Immature natural killer cell (primary cell): Measurements from ENCODE around the gene SLC24A3. TPM values are rescaled to one million over a fixed set of nuclear protein-coding genes. Genes with fewer than 3 reads are reported as not detected.
"Not testable (repeated sequence)": the region's sequence is repeated elsewhere in the genome, so short reads cannot be mapped to it uniquely, and the experiment has no call there.

Experiments
- DNase-seq, 3 donors: peaks; one replicate each; pipeline ENCODE4 v3.0.0; 2022; ENCODE audit warnings: mixed read lengths in 1 of 3
- H3K27ac Mint-ChIP-seq, 6 donors: one replicate each; pipeline ENCODE4 v1.8.0; 2020; ENCODE audit warnings: mixed read lengths in 6 of 6, mild to moderate bottlenecking in 5 of 6, inconsistent platforms in 4 of 6, moderate library complexity in 3 of 6
- H3K27me3 Mint-ChIP-seq, 3 donors: one replicate each; pipeline ENCODE4 v1.8.0; 2020 to 2021; ENCODE audit warnings: low read depth in 3 of 3, mild to moderate bottlenecking in 3 of 3, mixed read lengths in 3 of 3, moderate library complexity in 3 of 3, inconsistent platforms in 1 of 3
- H3K36me3 Mint-ChIP-seq, 3 donors: one replicate each; pipeline ENCODE4 v1.8.0; 2020; ENCODE audit warnings: mixed read lengths in 3 of 3, inconsistent platforms in 2 of 3, mild to moderate bottlenecking in 2 of 3
- H3K4me1 Mint-ChIP-seq, 2 donors: one replicate each; pipeline ENCODE4 v1.8.0; 2020; ENCODE audit warnings: inconsistent platforms in 2 of 2, mild to moderate bottlenecking in 2 of 2, mixed read lengths in 2 of 2, moderate library complexity in 1 of 2
- H3K4me3 Mint-ChIP-seq, 5 donors: one replicate each; pipeline ENCODE4 v1.8.0; 2020; ENCODE audit warnings: mild to moderate bottlenecking in 5 of 5, mixed read lengths in 5 of 5, inconsistent platforms in 3 of 5, moderate library complexity in 3 of 5
- H3K9me3 Mint-ChIP-seq, 6 donors: one replicate each; pipeline ENCODE4 v1.8.0; 2020; ENCODE audit warnings: mild to moderate bottlenecking in 6 of 6, mixed read lengths in 6 of 6, inconsistent platforms in 4 of 6, moderate library complexity in 3 of 6
- polyA plus RNA-seq, 3 donors: library from polyadenylated mRNA; unstranded; fragments of 300-500 nt; fragmentation: Illumina TruSeq; gene quantifications; one replicate each; pipeline ENCODE4 v1.2.3, GENCODE V29; 2021

The SLC24A3 gene
- polyA plus RNA-seq, 3 donors from 2014 or later, result 0.10 TPM; not detected in 2

- H3K4me3 Mint-ChIP-seq, result no peak overlapping the region
- H3K27ac Mint-ChIP-seq, result no peak overlapping the region
- H3K9me3 Mint-ChIP-seq, result no peaks in the 10 kb centered on the region
- H3K27me3 Mint-ChIP-seq, result peaks cover 3 to 4% (median 3%) of the 10 kb centered on the region in 3 donors
- no peaks in the 10 kb centered on the region for H3K36me3 Mint-ChIP-seq
- H3K4me1 Mint-ChIP-seq, result peaks cover 0 to 9% of the 10 kb centered on the region in 2 donors
- no peak for DNase-seq
Observed at GRCh38 chr20:19740512-19740911, 528.1 kb downstream of the SLC24A3 start.

DNA sequence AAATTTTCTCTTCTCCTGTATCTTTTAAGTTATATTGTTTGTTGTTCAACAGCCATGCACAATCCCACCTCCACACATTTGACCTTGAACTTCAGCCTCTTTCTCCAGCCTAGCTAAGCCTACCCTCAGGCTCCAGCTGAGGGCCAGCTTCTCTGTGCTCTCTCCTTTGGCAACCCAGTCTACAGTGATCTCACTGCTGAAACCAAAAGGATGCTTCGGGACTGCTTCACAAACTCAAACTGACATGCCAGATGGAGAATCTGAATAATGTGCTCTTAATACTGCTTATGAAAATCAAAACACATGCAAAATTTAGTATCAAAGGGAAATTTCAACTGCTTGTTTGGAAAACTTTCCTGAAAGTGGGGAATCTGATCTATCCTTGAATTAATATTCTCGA, 529.5 kb downstream of the SLC24A3 start:
- Mint-ChIP-seq H3K27me3 (peaks cover 1 to 4% (median 1%) of the 10 kb centered on the region in 3 donors), H3K4me1 (peaks cover 0 to 9% of the 10 kb centered on the region in 2 donors), H3K9me3 (peaks cover 0 to 3% (median 0%) of the 10 kb centered on the region in 6 donors), H3K27ac (no peak overlapping the region), H3K36me3 (no peaks in the 10 kb centered on the region), H3K4me3 (no peak overlapping the region)
- no peak for DNase-seq

GRCh38 chr20:19742974-19743639, 530.7 kb downstream of the SLC24A3 start:
- H3K27ac Mint-ChIP-seq, result no peak overlapping the region
- H3K27me3 Mint-ChIP-seq, result peaks cover 1 to 8% (median 4%) of the 10 kb centered on the region in 3 donors
- peaks cover 0 to 3% (median 0%) of the 10 kb centered on the region in 6 donors for H3K9me3 Mint-ChIP-seq
- H3K36me3 Mint-ChIP-seq, result no peaks in the 10 kb centered on the region
- H3K4me1 Mint-ChIP-seq, result peaks cover 0 to 9% of the 10 kb centered on the region in 2 donors
- DNase-seq, result no peak
- no peak overlapping the region for H3K4me3 Mint-ChIP-seq

GRCh38 chr20:19743640-19743995, 531.2 kb downstream of the SLC24A3 start:
- no peak overlapping the region for H3K27ac Mint-ChIP-seq
- H3K4me1 Mint-ChIP-seq, result peaks cover 0 to 9% of the 10 kb centered on the region in 2 donors
- H3K4me3 Mint-ChIP-seq, result no peak overlapping the region
- peaks cover 1 to 8% (median 4%) of the 10 kb centered on the region in 3 donors for H3K27me3 Mint-ChIP-seq
- DNase-seq, result no peak
- peaks cover 0 to 3% (median 0%) of the 10 kb centered on the region in 6 donors for H3K9me3 Mint-ChIP-seq
- no peaks in the 10 kb centered on the region for H3K36me3 Mint-ChIP-seq

DNA sequence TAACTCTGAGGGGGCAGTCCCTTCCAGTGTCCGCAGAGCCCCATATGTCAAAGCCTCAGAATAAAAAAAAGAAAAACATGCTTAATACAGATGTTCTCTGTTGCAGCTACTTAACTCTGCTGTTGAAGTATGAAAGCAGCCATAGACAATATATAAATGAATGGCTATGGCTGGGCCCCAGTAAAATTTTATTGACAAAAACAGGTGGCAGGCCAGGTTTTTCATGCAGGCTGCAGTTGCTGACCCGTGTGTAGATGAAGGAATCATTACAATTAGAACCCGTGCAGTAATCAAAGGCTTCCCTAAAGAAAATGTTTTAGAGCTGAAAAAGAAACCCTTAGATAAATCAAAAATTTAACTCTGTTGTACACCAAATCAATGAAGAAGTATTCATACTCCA, 532.7 kb downstream of the SLC24A3 start:
- peaks cover 0 to 9% of the 10 kb centered on the region in 2 donors for H3K4me1 Mint-ChIP-seq
- H3K36me3 Mint-ChIP-seq, result no peaks in the 10 kb centered on the region
- no peak overlapping the region for H3K27ac Mint-ChIP-seq
- DNase-seq, result no peak
- H3K4me3 Mint-ChIP-seq, result no peak overlapping the region
- peaks cover 0 to 8% (median 4%) of the 10 kb centered on the region in 3 donors for H3K27me3 Mint-ChIP-seq
- H3K9me3 Mint-ChIP-seq, result peaks cover 0 to 3% (median 0%) of the 10 kb centered on the region in 6 donors

DNA sequence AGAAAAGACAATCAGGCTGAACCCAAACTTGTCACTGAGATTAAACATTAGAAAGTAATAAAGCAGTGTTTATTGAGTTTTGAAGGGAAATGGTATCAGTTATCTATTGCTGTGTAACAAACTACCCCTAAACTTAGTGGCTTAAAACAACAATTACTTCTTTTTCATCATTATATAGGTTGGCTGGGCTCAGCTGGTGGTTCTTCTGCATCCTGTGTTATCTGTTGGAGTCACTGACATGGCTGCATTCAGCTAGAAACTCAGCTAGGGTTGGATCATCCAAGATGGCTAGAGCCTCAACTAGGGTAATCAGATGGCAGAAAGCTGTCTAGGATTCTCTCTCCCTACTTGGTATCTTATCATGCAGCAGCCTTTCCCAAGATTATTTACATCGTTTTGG, 533.1 kb downstream of the SLC24A3 start:
- Mint-ChIP-seq H3K4me3 (no peak overlapping the region), H3K9me3 (peaks cover 0 to 3% (median 0%) of the 10 kb centered on the region in 6 donors), H3K36me3 (no peaks in the 10 kb centered on the region), H3K27ac (no peak overlapping the region), H3K27me3 (peaks cover 0 to 8% (median 4%) of the 10 kb centered on the region in 3 donors), H3K4me1 (peaks cover 0 to 9% of the 10 kb centered on the region in 2 donors)
- DNase-seq, result no peak

DNA sequence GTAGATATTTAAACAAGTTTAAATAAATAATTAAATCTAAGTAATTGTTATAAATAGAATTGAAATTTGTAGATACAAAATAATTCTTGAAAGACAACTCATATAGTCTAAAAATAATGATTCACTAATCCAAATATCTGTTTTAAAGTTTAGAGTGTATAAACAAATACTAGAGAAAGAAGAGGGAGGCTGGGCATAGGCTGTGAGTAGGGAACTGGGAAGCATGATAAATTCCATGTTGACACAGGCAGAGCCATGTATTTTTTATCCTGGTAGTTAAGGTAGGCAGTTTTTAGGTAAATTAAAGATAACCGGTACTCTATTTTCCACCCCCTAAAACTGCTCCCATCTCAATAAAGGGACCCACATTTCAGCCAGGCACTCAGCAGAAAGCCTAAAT, 534.0 kb downstream of the SLC24A3 start:
- Mint-ChIP-seq H3K4me1 (peaks cover 0 to 9% of the 10 kb centered on the region in 2 donors), H3K27ac (no peak overlapping the region), H3K9me3 (peaks cover 0 to 3% (median 0%) of the 10 kb centered on the region in 6 donors), H3K36me3 (no peaks in the 10 kb centered on the region), H3K4me3 (no peak overlapping the region), H3K27me3 (peaks cover 0 to 8% (median 0%) of the 10 kb centered on the region in 3 donors)
- DNase-seq, result no peak

- H3K4me3 Mint-ChIP-seq, result no peak overlapping the region
- no peak overlapping the region for H3K27ac Mint-ChIP-seq
- peaks cover 0 to 3% (median 0%) of the 10 kb centered on the region in 6 donors for H3K9me3 Mint-ChIP-seq
- peaks cover 0 to 8% (median 0%) of the 10 kb centered on the region in 3 donors for H3K27me3 Mint-ChIP-seq
- DNase-seq, result no peak
- no peaks in the 10 kb centered on the region for H3K36me3 Mint-ChIP-seq
- peaks cover 0 to 9% of the 10 kb centered on the region in 2 donors for H3K4me1 Mint-ChIP-seq
Observed at GRCh38 chr20:19747903-19748302, 535.5 kb downstream of the SLC24A3 start.

GRCh38 chr20:19748681-19749080, 536.2 kb downstream of the SLC24A3 start:
- Mint-ChIP-seq H3K4me3 (no peak overlapping the region), H3K4me1 (peaks cover 0 to 4% of the 10 kb centered on the region in 2 donors), H3K27me3 (peaks cover 0 to 8% (median 2%) of the 10 kb centered on the region in 3 donors), H3K9me3 (peaks cover 0 to 3% (median 0%) of the 10 kb centered on the region in 6 donors), H3K36me3 (no peaks in the 10 kb centered on the region), H3K27ac (no peak overlapping the region)
- no peak for DNase-seq

DNA sequence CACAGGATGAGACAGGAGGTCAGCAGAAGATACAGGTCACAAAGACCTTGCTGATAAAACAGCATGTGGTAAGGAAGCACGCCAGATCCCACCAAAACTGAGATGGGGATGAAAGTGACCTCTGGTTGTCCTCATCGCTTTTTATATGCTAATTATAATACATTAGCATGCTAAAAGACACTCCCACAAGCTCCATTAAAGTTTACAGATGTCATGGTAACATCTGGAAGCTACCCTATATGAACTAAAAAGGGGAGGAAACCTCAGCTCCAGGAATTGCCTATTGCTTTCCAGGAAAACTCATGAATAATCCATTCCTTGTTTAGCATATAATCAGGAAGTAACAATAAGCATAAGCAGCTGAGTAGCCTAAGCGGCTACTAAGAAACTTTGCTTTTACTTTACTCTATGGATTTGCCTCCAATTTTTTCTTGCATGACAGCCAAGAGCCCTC, 537.2 kb downstream of the SLC24A3 start:
- Mint-ChIP-seq H3K36me3 (no peaks in the 10 kb centered on the region), H3K27ac (no peak overlapping the region)

GRCh38 chr20:19750101-19750606, 537.7 kb downstream of the SLC24A3 start:
- peaks cover 0 to 3% (median 0%) of the 10 kb centered on the region in 6 donors for H3K9me3 Mint-ChIP-seq
- peaks cover 0 to 8% (median 3%) of the 10 kb centered on the region in 3 donors for H3K27me3 Mint-ChIP-seq
- H3K4me1 Mint-ChIP-seq, result no peaks in the 10 kb centered on the region
- DNase-seq, result no peak
- H3K27ac Mint-ChIP-seq, result no peak overlapping the region
- H3K36me3 Mint-ChIP-seq, result no peaks in the 10 kb centered on the region
- no peak overlapping the region for H3K4me3 Mint-ChIP-seq

More for the DNA sequence above, 537.2 kb downstream of the SLC24A3 start:
- DNase-seq, result no peak
- peaks cover 0 to 8% (median 3%) of the 10 kb centered on the region in 3 donors for H3K27me3 Mint-ChIP-seq
- H3K4me3 Mint-ChIP-seq, result no peak overlapping the region
- no peaks in the 10 kb centered on the region for H3K4me1 Mint-ChIP-seq
- H3K9me3 Mint-ChIP-seq, result peaks cover 0 to 3% (median 0%) of the 10 kb centered on the region in 6 donors

DNA sequence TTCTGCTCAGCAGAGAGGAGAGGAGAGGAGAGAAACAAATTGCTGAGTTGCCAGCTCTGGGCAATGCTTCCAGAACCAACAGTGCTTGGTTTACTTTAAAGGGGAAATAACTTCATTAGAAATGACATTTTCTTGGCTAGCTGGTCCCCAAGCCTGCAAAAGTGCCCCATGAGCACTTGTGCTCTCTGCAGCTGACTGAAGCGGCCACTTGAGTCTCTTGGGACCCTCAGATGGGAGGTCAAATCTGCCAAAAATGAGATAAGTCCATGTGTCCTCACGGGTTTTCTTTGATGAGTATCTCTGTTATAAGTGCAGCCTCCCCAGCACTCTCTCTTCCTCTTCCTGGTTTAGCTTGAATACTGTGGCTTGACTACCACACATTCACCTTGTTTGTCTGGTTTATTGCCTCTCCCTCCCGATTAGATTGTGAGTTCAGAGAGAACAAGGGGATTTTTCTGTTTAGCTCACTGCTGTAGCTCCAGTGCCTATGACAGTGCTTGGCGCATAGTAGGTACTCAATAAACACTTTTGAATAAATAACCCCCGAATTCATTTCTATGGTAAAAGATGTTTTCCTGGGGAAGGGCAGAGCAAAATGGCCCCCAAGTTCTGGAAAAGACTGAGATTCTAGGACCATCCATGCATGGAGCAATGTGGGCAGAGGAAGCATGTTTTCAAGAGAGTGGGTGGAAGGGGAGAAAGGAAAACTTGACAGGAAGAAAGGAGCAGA, 538.6 kb downstream of the SLC24A3 start:
- Mint-ChIP-seq H3K9me3 (peaks cover 0 to 3% (median 0%) of the 10 kb centered on the region in 6 donors), H3K27me3 (peaks cover 0 to 8% (median 3%) of the 10 kb centered on the region in 3 donors), H3K4me1 (no peaks in the 10 kb centered on the region), H3K27ac (no peak overlapping the region), H3K4me3 (no peak overlapping the region), H3K36me3 (no peaks in the 10 kb centered on the region)
- DNase-seq, result no peak

DNA sequence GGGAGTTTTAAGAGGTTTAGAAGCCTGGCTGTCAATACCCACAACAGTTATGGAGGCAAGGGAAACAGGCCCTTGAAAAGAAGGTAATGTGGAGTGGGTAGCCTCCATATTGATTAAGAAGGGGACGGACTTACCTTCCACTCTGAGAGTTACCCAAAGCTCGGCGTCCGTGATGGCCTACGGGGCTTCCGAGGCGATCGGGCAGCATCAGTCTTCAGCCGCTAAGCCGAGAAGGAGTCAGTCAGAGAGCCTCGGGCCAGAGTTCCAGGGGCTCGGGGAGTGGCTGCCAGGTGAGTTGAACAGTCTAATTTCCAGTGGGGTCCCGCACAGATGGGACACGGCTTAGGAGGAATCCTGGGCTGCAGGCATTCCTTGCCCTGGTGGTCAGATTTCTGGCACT, 541.8 kb downstream of the SLC24A3 start:
- not testable (repeated sequence) for H3K4me1 Mint-ChIP-seq, H3K36me3 Mint-ChIP-seq, H3K27me3 Mint-ChIP-seq, H3K4me3 Mint-ChIP-seq, H3K27ac Mint-ChIP-seq, DNase-seq, H3K9me3 Mint-ChIP-seq
